Sigmoid colon (tissue), 7 donors: ENCODE data around the gene UBALD1. TPM values are rescaled to one million over a fixed set of nuclear protein-coding genes. Genes with fewer than 3 reads are reported as not detected.
A peak's percentile ranks its signal among the peaks of the same experiment; 100 is the strongest.

Experiments
- DNase-seq: peaks from one replicate; pipeline ENCODE4 v3.0.0-alpha.2; 2019
- H3K27ac ChIP-seq, 4 donors: fragments of 200-600 bp; sonication (generic); one replicate each; pipeline ENCODE4 v1.5.1; 2016 to 2019; ENCODE audit warnings: mild to moderate bottlenecking in 1 of 4
- H3K27me3 ChIP-seq, 3 donors: fragments of 200-600 bp; sonication (generic); one replicate each; pipeline ENCODE4 v1.5.1; 2019; ENCODE audit warnings: mild to moderate bottlenecking in 1 of 3
- H3K36me3 ChIP-seq, 4 donors: fragments of 200-600 bp; sonication (generic); one replicate each; pipeline ENCODE4 v1.5.1; 2016 to 2019
- H3K4me1 ChIP-seq, 4 donors: fragments of 200-600 bp; sonication (generic); one replicate each; pipeline ENCODE4 v1.5.1; 2017 to 2019
- H3K4me3 ChIP-seq, 4 donors: fragments of 200-600 bp; sonication (generic); one replicate each; pipeline ENCODE4 v1.5.1; 2017 to 2019; ENCODE audit warnings: mild to moderate bottlenecking in 2 of 4, moderate library complexity in 1 of 4
- H3K9me3 ChIP-seq, 4 donors: fragments of 200-600 bp in 3 of 4; sonication (generic) in 3 of 4; one replicate each; pipeline versions ENCODE4 v1.5.1 to v1.6.1; 2013 to 2019
- EP300 ChIP-seq, 4 donors: sonication (generic); formaldehyde crosslinking; IDR thresholded peaks; one replicate each; pipeline ENCODE4 v1.6.1; 2017; ENCODE audit warnings: antibody characterized with exemption in 4 of 4
- POLR2A ChIP-seq, 2 donors: fragments of 450-650 bp; IDR thresholded peaks; one replicate each; pipeline ENCODE4 v1.6.1; 2016; ENCODE audit warnings: antibody characterized with exemption in 2 of 2, mild to moderate bottlenecking in 2 of 2, moderate library complexity in 2 of 2
- POLR2AphosphoS5 ChIP-seq, 4 donors: sonication (generic); formaldehyde crosslinking; IDR thresholded peaks; one replicate each; pipeline ENCODE4 v1.6.1; 2017; ENCODE audit warnings: antibody characterized with exemption in 4 of 4
- WGBS, 2 donors: extraction: QIAGEN DNeasy Blood & Tissue Kit; methylation state at CpG; one replicate each; pipeline ENCODE4 v1.1.7; 2013; 5-methylcytosine and 5-hydroxymethylcytosine counted together
- intact Hi-C: fragments of 100-400 bp; cut with DNase I; formaldehyde crosslinking; loops from one replicate; pipeline ENCODE4 v1.15.1; 2023
- polyA plus RNA-seq, 3 donors: library from polyadenylated mRNA; stranded (reverse); fragments of 200-250 nt; gene quantifications; one replicate each; pipeline ENCODE4 v1.2.3, GENCODE V29; 2013
- total RNA-seq, 4 donors: library from RNA; depleted of rRNA; stranded (reverse); fragments of >200 nt; gene quantifications; one replicate each; pipeline ENCODE4 v1.1.0, GENCODE V29; 2016
- TF ChIP-seq, protein P1 (sequence below), 4 experiments: fragments of 450-650 bp in 3 of 4; fragments of 200-600 bp in 1 of 4; IDR thresholded peaks; one replicate each; pipeline ENCODE4 v1.5.1; 2016 to 2019; ENCODE audit warnings: antibody characterized with exemption in 4 of 4, mild to moderate bottlenecking in 3 of 4, moderate library complexity in 2 of 4
- donor health status: healthy with polysubstance abuse.
- donor health status: Bipolar disorder and iron deficiency.
- donor health status: healthy.

UBALD1 gene
- total and polyA plus RNA-seq, 7 donors, result 7.6 to 22.9 (median 12.6) TPM

DNA sequence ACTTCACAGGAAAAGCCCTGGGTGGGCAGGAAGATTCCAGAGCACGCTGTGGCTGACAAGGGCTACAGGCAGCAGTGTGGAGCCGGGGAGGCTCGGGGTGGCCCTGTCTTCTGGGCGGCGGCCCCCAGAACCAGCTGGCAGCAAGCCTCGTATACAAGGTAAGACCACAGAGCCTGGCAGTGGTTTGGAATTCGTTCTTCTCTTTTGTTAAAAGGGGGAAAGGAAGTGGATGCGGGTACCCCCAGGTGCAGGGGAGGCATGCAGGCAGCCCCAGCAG, 6.0 kb downstream of the UBALD1 start:
- H3K4me3 ChIP-seq, result no peak overlapping the region
- no peaks in the 10 kb centered on the region for H3K27me3 ChIP-seq
- H3K27ac ChIP-seq, result no peak overlapping the region
- peaks cover 4 to 28% (median 15%) of the 10 kb centered on the region in 4 donors for H3K36me3 ChIP-seq
- no peaks in the 10 kb centered on the region for H3K9me3 ChIP-seq
- 76 to 89% methylated on average over 8 of the region's 8 CpGs for WGBS, 2 donors
- intact Hi-C loops, result no loop called here
- H3K4me1 ChIP-seq, result peaks cover 0 to 49% (median 37%) of the 10 kb centered on the region in 4 donors
- no peak for DNase-seq
- no peak for TF ChIP-seq POLR2AphosphoS5 (IDR thresholded peaks at IDR 0.05)
- TF ChIP-seq, protein P1, sequence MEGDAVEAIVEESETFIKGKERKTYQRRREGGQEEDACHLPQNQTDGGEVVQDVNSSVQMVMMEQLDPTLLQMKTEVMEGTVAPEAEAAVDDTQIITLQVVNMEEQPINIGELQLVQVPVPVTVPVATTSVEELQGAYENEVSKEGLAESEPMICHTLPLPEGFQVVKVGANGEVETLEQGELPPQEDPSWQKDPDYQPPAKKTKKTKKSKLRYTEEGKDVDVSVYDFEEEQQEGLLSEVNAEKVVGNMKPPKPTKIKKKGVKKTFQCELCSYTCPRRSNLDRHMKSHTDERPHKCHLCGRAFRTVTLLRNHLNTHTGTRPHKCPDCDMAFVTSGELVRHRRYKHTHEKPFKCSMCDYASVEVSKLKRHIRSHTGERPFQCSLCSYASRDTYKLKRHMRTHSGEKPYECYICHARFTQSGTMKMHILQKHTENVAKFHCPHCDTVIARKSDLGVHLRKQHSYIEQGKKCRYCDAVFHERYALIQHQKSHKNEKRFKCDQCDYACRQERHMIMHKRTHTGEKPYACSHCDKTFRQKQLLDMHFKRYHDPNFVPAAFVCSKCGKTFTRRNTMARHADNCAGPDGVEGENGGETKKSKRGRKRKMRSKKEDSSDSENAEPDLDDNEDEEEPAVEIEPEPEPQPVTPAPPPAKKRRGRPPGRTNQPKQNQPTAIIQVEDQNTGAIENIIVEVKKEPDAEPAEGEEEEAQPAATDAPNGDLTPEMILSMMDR (IDR thresholded peaks at IDR 0.05), result no peak
- no peak for TF ChIP-seq POLR2A (IDR thresholded peaks at IDR 0.05)
- TF ChIP-seq EP300 (IDR thresholded peaks at IDR 0.05), result no peak

- DNase-seq, result no peak
- no peak overlapping the region for H3K27ac ChIP-seq
- H3K4me1 ChIP-seq, result peaks cover 0 to 49% (median 32%) of the 10 kb centered on the region in 4 donors
- peaks cover 4 to 28% (median 15%) of the 10 kb centered on the region in 4 donors for H3K36me3 ChIP-seq
- 90 to 94% methylated on average over 22 of the region's 22 CpGs for WGBS, 2 donors
- intact Hi-C loops, result no loop called here
- no peak overlapping the region for H3K4me3 ChIP-seq
- H3K9me3 ChIP-seq, result no peaks in the 10 kb centered on the region
- TF ChIP-seq POLR2AphosphoS5 (IDR thresholded peaks at IDR 0.05) (no peak), POLR2A (IDR thresholded peaks at IDR 0.05) (no peak), EP300 (IDR thresholded peaks at IDR 0.05) (no peak)
- TF ChIP-seq, protein P1 (IDR thresholded peaks at IDR 0.05), result no peak
- H3K27me3 ChIP-seq, result no peaks in the 10 kb centered on the region
These were observed 6.6 kb downstream of the UBALD1 start for GRCh38 chr16:4607841-4608703.

DNA sequence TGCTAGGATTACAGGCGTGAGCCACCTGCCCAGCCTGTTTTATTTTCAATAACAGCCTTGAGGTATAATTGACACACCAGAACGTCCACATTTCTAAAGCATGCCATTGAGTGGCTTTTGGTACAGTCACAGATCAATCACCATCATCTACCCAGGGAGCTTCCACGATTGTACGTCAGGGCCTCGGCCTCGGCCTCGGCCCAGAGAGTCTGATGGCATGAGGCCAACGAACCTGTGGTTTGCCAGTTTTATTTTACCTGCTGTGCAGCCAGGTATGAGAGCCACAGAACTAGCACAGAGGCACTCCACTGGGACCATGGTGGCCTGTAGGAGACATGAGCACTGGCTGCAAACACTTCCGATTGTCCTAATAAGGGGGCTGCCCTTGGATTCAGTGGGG, 8.3 kb downstream of the UBALD1 start:
- Histone ChIP-seq H3K9me3 (no peaks in the 10 kb centered on the region), H3K4me3 (no peak overlapping the region), H3K36me3 (peaks cover 4 to 28% (median 15%) of the 10 kb centered on the region in 4 donors), H3K4me1 (peaks cover 0 to 49% (median 25%) of the 10 kb centered on the region in 4 donors), H3K27ac (no peak overlapping the region), H3K27me3 (peaks cover 0 to 6% (median 0%) of the 10 kb centered on the region in 3 donors)
- no peak for DNase-seq
- 44 to 84% methylated on average over 9 of the region's 9 CpGs for WGBS, 2 donors
- intact Hi-C loops, result no loop called here
- TF ChIP-seq, protein P1 (IDR thresholded peaks at IDR 0.05), result no peak
- peak in 1 of 4 donors; percentile 6 for TF ChIP-seq POLR2AphosphoS5 (IDR thresholded peaks at IDR 0.05)

- 79% methylated on average over 15 of the region's 15 CpGs for WGBS, 2 donors
- intact Hi-C loops, result no loop called here
- H3K27ac ChIP-seq, result no peak overlapping the region
- peaks cover 0 to 15% (median 0%) of the 10 kb centered on the region in 3 donors for H3K27me3 ChIP-seq
- no peak for DNase-seq
- no peak overlapping the region for H3K4me3 ChIP-seq
- H3K9me3 ChIP-seq, result no peaks in the 10 kb centered on the region
- TF ChIP-seq, protein P1 (IDR thresholded peaks at IDR 0.05), result no peak
- TF ChIP-seq POLR2AphosphoS5 (IDR thresholded peaks at IDR 0.05), result no peak
- TF ChIP-seq POLR2A (IDR thresholded peaks at IDR 0.05), result no peak
- no peak for TF ChIP-seq EP300 (IDR thresholded peaks at IDR 0.05)
- H3K36me3 ChIP-seq, result peaks cover 4 to 24% (median 10%) of the 10 kb centered on the region in 4 donors
- H3K4me1 ChIP-seq, result peaks cover 0 to 36% (median 16%) of the 10 kb centered on the region in 4 donors
These were observed 10.3 kb downstream of the UBALD1 start for GRCh38 chr16:4604401-4604800.
